T-helper 22 cell (primary cell): Measurements from ENCODE around the gene TCF4.

Experiments
- DNase-seq: peaks from one replicate; pipeline ENCODE4 v3.0.0-alpha.2; 2020; ENCODE audit warnings: low read depth

Gene TCF4

DNA sequence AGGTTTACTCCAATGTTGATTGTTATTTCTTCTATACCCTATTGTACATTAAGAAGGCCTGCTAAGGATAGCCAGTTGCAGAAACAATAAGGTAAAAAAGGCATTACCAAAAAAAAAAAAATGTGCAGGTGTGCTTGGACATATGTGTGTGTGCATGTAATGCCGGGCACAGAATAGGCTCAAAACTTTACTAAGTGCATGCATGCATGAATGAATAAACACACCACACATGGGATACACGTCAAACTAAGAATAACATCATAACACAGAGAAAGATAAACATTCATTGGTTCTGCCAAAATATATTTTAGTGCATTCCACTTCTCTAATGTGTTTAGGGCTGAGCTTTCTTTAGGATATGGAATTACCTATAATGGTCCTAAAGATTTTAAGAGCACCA, 298.2 kb downstream of the TCF4 start:
- DNase-seq = no peak

- DNase-seq = no peak
These were observed 298.9 kb downstream of the TCF4 start for GRCh38 chr18:55289048-55289447.

DNA sequence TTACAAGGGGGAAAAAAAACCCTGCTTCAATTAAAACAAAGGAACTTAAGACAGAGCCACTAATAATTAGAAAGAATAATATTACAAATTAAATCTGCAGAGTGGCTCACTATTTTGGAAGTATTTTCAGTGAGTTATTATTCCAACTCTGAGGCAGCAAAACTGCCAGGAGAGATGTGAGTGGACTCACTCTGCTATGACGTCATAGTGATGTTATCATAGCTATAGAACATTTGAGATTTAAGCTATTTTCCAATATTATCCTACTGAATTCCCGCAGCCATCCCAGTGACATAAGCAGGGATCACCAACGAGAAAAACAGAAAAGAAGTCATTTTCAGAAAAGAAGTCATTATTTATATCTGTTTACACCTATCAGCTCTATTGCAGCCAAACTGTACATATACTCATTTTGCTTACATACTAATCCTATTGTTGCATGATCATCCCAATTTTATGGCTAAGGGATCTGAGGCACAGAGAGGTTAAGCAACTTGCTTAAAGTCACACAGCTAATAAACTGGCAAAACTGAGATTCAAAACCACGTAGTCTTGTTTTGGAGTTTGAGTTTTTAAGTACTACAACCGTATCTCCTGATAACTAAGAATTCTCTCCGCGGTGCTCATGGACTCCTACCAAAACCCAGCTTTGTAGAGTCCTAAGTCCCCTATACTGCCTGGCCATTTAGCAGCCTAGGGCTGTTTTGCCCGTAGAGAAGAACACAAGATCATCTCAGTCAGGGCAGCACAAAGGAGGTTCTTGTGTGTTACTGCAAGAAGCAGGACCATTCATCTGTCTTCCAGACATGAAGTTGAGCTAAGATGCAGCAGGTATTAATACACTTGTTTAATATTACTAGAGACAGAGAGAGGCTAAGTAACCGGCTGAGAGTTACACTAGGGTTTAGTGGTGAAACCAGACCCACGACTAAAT, 299.8 kb downstream of the TCF4 start:
- DNase-seq = no peak

- DNase-seq = no peak
These were observed 300.7 kb downstream of the TCF4 start for GRCh38 chr18:55287149-55287806.

GRCh38 chr18:55286257-55286825, 301.7 kb downstream of the TCF4 start:
- DNase-seq = no peak

GRCh38 chr18:55284614-55285013, 303.4 kb downstream of the TCF4 start:
- DNase-seq = no peak

- no peak for DNase-seq
These were observed 304.7 kb downstream of the TCF4 start for GRCh38 chr18:55283309-55283708.

- DNase-seq = no peak
These were observed 307.5 kb downstream of the TCF4 start for GRCh38 chr18:55280503-55280902.

GRCh38 chr18:55275039-55275901, 312.7 kb downstream of the TCF4 start:
- DNase-seq = no peak

DNA sequence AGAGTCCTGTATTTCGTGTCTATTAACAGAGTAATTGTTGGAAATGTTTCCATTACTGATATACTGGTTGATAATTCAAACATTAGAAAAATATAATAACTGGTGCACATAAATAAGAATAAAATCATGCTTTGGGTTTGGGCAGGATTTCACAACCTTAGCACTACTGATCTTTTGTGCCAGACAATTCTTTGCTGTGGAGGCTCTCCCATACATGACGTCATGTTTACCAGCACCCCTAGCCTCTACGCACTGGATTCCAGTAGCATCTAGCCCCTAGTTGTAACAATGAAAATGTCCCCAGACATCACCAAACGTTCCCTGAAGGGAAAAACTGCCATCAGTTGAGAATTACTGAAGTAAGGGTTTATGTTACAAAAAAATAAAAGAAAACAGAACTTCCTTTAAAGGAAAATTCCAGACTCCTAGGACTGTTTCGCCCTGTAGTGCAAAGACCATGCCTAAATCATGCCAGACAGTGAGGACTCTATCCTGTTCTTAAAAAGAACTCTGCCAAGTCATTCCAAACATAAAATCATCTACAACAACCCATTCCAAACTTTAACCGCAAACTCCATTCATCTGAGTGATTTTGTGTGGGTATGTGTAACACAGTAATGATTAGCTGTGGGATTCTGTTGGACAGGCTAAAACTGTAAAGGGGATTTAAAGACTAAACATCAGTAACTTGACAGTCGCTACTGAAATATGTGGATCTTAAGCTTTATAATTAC, 315.3 kb downstream of the TCF4 start:
- DNase-seq = no peak

DNA sequence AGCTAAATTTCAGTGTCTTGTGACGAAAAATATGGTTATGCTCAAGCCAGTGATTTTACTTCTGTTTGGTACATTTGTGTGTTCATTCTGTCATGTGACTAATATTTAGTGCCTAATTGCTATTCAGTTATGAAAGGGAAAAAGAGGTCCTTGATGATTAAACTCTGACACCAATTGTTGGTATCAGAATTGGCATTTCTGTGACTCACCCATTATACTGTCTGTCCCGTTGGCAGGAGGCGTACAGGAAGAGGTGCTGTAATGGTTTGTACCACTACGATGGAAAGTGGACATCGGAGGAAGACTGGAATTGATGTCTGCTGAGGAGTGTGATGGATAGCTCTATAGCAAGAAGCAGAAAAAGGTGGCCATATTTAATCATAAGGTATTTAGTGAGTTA, 318.4 kb downstream of the TCF4 start:
- no peak for DNase-seq

GRCh38 chr18:55268628-55269275, 319.2 kb downstream of the TCF4 start:
- no peak for DNase-seq

GRCh38 chr18:55268151-55268601, 319.8 kb downstream of the TCF4 start:
- no peak for DNase-seq

DNA sequence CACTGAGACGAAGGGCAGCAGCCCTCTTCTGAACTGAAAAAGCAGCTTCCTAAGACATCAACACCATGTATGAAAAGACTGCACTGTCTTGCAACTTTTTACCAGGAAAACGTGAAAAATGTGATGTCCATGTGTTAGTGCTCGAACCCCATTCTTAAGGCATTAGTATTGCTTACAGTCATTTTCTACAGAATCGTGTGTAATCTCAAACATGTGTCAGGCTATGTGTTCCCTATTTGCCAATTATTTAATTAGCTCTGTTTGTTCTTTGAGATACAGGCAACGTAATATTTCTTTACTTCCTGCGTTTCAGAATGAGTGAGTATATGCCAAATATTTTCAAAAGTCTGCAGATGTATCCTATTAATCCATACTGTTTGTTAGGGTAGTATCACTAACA, 321.0 kb downstream of the TCF4 start:
- DNase-seq = no peak

DNA sequence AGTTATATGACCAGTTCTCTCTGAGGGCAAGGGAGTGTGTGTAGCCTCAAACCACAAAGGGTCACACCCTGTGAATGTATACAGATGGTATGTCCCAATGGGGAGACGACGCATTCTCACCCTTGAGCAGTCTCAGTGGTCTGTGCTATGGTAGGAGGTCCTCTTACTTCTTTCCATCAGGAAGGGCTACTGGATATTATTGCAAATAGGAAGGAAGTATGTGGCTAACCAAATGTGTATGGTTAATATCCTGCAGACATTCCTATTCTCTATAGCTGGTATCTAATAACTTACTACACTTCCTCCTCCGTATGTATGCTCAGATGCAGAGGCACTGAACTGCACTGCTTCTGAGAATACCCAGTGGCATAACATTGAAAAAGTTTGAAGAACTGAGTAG, 322.0 kb downstream of the TCF4 start:
- DNase-seq = no peak

GRCh38 chr18:55265130-55265675, 322.8 kb downstream of the TCF4 start:
- no peak for DNase-seq

DNA sequence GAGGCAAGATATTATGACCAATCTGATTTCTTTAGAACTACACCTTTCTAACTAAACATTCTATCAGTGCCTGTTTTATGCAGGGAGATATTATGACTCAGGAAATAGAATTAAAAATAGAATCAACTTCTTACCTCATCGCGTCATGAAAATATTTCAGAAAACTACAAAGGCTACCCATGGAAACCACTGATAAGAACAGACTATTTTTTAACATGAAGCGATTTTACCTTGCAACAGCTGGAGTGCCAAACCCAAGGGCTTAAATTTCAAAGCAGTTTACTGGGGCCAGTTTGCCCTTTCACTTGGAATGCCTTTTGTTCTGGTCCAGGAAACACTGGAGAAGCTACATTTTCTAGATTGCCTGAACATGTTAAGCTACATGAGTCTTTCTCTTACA, 323.9 kb downstream of the TCF4 start:
- DNase-seq = no peak

- no peak for DNase-seq
These were observed 325.9 kb downstream of the TCF4 start for GRCh38 chr18:55262021-55262560.

DNA sequence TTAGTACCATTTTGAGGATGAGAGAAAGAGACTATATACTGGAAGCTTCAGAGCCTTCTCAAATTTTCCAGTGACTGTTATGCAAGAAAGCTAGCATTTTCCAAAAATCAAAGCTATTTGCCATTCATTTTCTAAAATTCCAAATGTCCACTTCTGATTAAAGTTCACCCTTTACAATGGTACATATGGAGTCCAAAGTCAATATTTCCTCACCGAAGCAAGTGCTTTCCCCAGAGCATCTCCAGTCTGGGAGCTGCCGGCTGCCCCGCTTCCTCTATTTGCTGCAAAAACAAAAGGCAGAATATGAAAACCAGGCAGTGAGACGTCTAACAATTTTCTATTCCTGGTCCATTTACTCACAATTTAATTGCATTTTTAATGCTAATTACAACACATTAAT, 326.7 kb downstream of the TCF4 start:
- no peak for DNase-seq

- DNase-seq = no peak
These were observed 329.9 kb downstream of the TCF4 start for GRCh38 chr18:55258088-55258487.
